Measurements from ENCODE around the gene MYO1A.

DNA sequence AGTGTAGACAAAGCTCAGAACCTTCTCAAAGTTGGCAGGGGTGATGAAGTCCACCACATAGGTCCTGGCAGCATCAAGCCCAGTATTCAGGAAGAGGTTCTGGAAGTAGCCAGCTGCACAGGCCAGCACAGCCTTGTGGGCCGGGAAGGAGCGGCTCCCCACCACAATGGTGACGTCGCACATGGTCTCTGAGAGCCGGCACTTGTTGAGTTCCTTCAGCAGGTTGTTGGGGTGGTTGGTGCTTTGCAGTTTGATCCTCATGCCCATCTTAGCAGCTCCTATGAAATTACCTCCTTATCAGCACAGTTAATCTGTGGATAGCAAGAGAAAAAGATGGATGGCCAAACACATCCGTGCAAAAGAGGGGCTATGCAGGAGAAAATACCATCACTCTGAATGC is 45.3 kb downstream of the MYO1A start:
- TF ChIP-seq, protein P1, sequence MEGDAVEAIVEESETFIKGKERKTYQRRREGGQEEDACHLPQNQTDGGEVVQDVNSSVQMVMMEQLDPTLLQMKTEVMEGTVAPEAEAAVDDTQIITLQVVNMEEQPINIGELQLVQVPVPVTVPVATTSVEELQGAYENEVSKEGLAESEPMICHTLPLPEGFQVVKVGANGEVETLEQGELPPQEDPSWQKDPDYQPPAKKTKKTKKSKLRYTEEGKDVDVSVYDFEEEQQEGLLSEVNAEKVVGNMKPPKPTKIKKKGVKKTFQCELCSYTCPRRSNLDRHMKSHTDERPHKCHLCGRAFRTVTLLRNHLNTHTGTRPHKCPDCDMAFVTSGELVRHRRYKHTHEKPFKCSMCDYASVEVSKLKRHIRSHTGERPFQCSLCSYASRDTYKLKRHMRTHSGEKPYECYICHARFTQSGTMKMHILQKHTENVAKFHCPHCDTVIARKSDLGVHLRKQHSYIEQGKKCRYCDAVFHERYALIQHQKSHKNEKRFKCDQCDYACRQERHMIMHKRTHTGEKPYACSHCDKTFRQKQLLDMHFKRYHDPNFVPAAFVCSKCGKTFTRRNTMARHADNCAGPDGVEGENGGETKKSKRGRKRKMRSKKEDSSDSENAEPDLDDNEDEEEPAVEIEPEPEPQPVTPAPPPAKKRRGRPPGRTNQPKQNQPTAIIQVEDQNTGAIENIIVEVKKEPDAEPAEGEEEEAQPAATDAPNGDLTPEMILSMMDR (conservative IDR thresholded peaks at IDR 0.05), result no peak
- TF ChIP-seq ZFX (IDR thresholded peaks at IDR 0.05), result no peak
